IMR-90 (cell line): Measurements from ENCODE around the gene BAIAP2L1. TPM values are rescaled to one million over a fixed set of nuclear protein-coding genes. Genes with fewer than 3 reads are reported as not detected.

ENCODE experiments used
- ATAC-seq: fragments of 200-7000 bp; cut with Tn5 transposase; 2 replicates; pipeline ENCODE4 v1.9.1; 2020; ENCODE audit warnings: low read depth, mild to moderate bottlenecking, moderate library complexity
- BruUV-seq: library from RNA; stranded (reverse); fragments of 400-500 nt; replicated peaks from 2 replicates; lab custom pipeline; 2021; lab: Mats Ljungman, UMichigan
- CTCF ChIA-PET: fragments of 300-600 bp; formaldehyde crosslinking; extraction: SDS; loops from one replicate; lab custom pipeline; 2021; ENCODE audit warnings: antibody characterized with exemption; lab: Yijun Ruan, JAX
- POLR2A ChIA-PET: fragments of 300-600 bp; sonication (Branson Sonifier 250); formaldehyde crosslinking; loops from one replicate; lab custom pipeline; 2022; ENCODE audit warnings: antibody characterized with exemption; ENCODE audit not compliant: unreplicated experiment; lab: Charles Lee
- DNase-seq: peaks from one replicate; pipeline ENCODE4 v3.0.0; 2013
- H2AFZ ChIP-seq: replicated peaks from 2 replicates; pipeline ENCODE3; 2013; ENCODE audit warnings: low read length, mild to moderate bottlenecking; ENCODE audit not compliant: poor library complexity
- H2AK5ac ChIP-seq: 2 replicates; pipeline ENCODE4 v1.6.1; 2013; ENCODE audit warnings: low read depth, low read length, inconsistent platforms
- H2AK9ac ChIP-seq: replicated peaks from 2 replicates; pipeline ENCODE3; 2013; ENCODE audit warnings: mild to moderate bottlenecking, low read depth, low read length, moderate library complexity; ENCODE audit not compliant: poor library complexity
- H2BK120ac ChIP-seq: 2 replicates; pipeline ENCODE4 v1.6.1; 2013; ENCODE audit warnings: low read depth, low read length, inconsistent platforms
- H2BK15ac ChIP-seq: 3 replicates; pipeline ENCODE4 v1.6.1; 2013; ENCODE audit warnings: low read depth, low read length, inconsistent platforms
- H2BK20ac ChIP-seq: 2 replicates; pipeline ENCODE4 v1.6.1; 2013; ENCODE audit warnings: low read depth, mild to moderate bottlenecking, inconsistent platforms, low read length, moderate library complexity
- H2BK5ac ChIP-seq: 2 replicates; pipeline ENCODE4 v1.6.1; 2013; ENCODE audit warnings: mild to moderate bottlenecking, low read depth, low read length, inconsistent platforms; ENCODE audit not compliant: poor library complexity, severe bottlenecking
- H3K14ac ChIP-seq: replicated peaks from 2 replicates; pipeline ENCODE4 v1.6.1; 2013; ENCODE audit warnings: low read depth, low read length, inconsistent platforms
- H3K18ac ChIP-seq: 2 replicates; pipeline ENCODE4 v1.6.1; 2013; ENCODE audit warnings: low read depth, low read length, control low read depth
- H3K23ac ChIP-seq: 2 replicates; pipeline ENCODE4 v1.6.1; 2013; ENCODE audit warnings: low read depth, low read length, inconsistent platforms
- H3K27ac ChIP-seq: 2 replicates; pipeline ENCODE4 v1.5.1; 2013; ENCODE audit warnings: mild to moderate bottlenecking, control low read depth, low read length; ENCODE audit not compliant: insufficient read depth
- H3K27me3 ChIP-seq: 2 replicates; pipeline ENCODE4 v1.6.1; 2013; ENCODE audit warnings: low read length; ENCODE audit not compliant: control insufficient read depth, insufficient read depth
- H3K36me3 ChIP-seq: 2 replicates; pipeline ENCODE4 v1.6.1; 2013; ENCODE audit warnings: low read length, mixed read lengths; ENCODE audit not compliant: control insufficient read depth, insufficient read depth
- H3K4ac ChIP-seq: 2 replicates; pipeline ENCODE4 v1.6.1; 2013; ENCODE audit warnings: low read depth, low read length, inconsistent platforms
- H3K4me1 ChIP-seq: 2 replicates; pipeline ENCODE4 v1.6.1; 2013; ENCODE audit warnings: low read length, mixed read lengths; ENCODE audit not compliant: control insufficient read depth, insufficient read depth
- H3K4me2 ChIP-seq: 2 replicates; pipeline ENCODE4 v1.6.1; 2013; ENCODE audit warnings: low read depth, mild to moderate bottlenecking, control low read depth, low read length, moderate library complexity
- H3K4me3 ChIP-seq: 2 replicates; pipeline ENCODE4 v1.5.1; 2013; ENCODE audit warnings: low read depth, mild to moderate bottlenecking, control low read depth, low read length, moderate library complexity; ENCODE audit not compliant: insufficient read depth
- H3K56ac ChIP-seq: 2 replicates; pipeline ENCODE4 v1.6.1; 2013; ENCODE audit warnings: low read length, inconsistent platforms; ENCODE audit not compliant: insufficient read depth; ENCODE audit errors: extremely low read depth
- H3K79me1 ChIP-seq, 2 experiments: 2 replicates each; pipeline ENCODE4 v1.6.1; 2013; ENCODE audit warnings: low read length in 2 of 2, inconsistent platforms in 1 of 2, low read depth in 1 of 2
- H3K9ac ChIP-seq: 2 replicates; pipeline ENCODE4 v1.6.1; 2013; ENCODE audit warnings: low read depth, low read length, control low read depth
- H3K9me1 ChIP-seq: 2 replicates; pipeline ENCODE4 v1.6.1; 2013; ENCODE audit warnings: low read length, inconsistent platforms; ENCODE audit not compliant: insufficient read depth
- H3K9me3 ChIP-seq: 2 replicates; pipeline ENCODE4 v1.6.1; 2013; ENCODE audit warnings: low read length; ENCODE audit not compliant: control insufficient read depth, insufficient read depth
- H4K20me1 ChIP-seq: 2 replicates; pipeline ENCODE4 v1.6.1; 2013; ENCODE audit warnings: low read length, inconsistent platforms; ENCODE audit not compliant: insufficient read depth
- H4K5ac ChIP-seq: 2 replicates; pipeline ENCODE4 v1.6.1; 2013; ENCODE audit warnings: mild to moderate bottlenecking, low read depth, low read length, control low read depth
- H4K8ac ChIP-seq, 2 experiments: 2 replicates each; pipeline ENCODE4 v1.6.1; 2013; ENCODE audit warnings: low read depth in 2 of 2, low read length in 2 of 2, control low read depth in 1 of 2, inconsistent platforms in 1 of 2
- H4K91ac ChIP-seq: 2 replicates; pipeline ENCODE4 v1.6.1; 2013; ENCODE audit warnings: low read depth, low read length, inconsistent platforms; ENCODE audit not compliant: insufficient read depth
- CHD1 ChIP-seq: IDR thresholded peaks from 2 replicates; pipeline ENCODE4 v1.6.1; 2012; ENCODE audit warnings: low read depth, low read length, improper control_type of control experiment
- CTCF ChIP-seq: conservative IDR thresholded peaks from 2 replicates; pipeline ENCODE4 v1.5.1; 2012; ENCODE audit warnings: mild to moderate bottlenecking, low read depth, low read length, improper control_type of control experiment
- ELK1 ChIP-seq: fragments of 150-350 bp; IDR thresholded peaks from 2 replicates; pipeline ENCODE4 v1.6.1; 2016; ENCODE audit warnings: low read depth, mild to moderate bottlenecking, low read length, moderate library complexity, borderline replicate concordance
- FOS ChIP-seq: fragments of 150-350 bp; IDR thresholded peaks from 2 replicates; pipeline ENCODE4 v1.6.1; 2016; ENCODE audit warnings: low read depth, low read length
- POLR2A ChIP-seq: IDR thresholded peaks from 2 replicates; pipeline ENCODE4 v1.6.1; 2012; ENCODE audit warnings: mild to moderate bottlenecking, low read depth, low read length
- RCOR1 ChIP-seq: IDR thresholded peaks from 2 replicates; pipeline ENCODE4 v1.6.1; 2012; ENCODE audit warnings: mild to moderate bottlenecking, low read length, improper control_type of control experiment; ENCODE audit not compliant: insufficient replicate concordance
- WGBS, 2 experiments: methylation state at CpG; one replicate each; pipeline versions ENCODE4 v1.1.5 to v1.1.7; 2013; ENCODE audit warnings: missing lambda C conversion rate in 2 of 2; ENCODE audit not compliant: insufficient read length in 1 of 2; ENCODE audit errors: extremely low coverage in 2 of 2; 5-methylcytosine and 5-hydroxymethylcytosine counted together
- dilution Hi-C: fragments of 300-500 bp; cut with HindIII; formaldehyde crosslinking; loops from one replicate; pipeline ENCODE4 v1.14.3; 2018; ENCODE audit warnings: low sequenced_read_pairs; ENCODE audit not compliant: unreplicated experiment
- in situ Hi-C: fragments of 300-500 bp; cut with MboI; formaldehyde crosslinking; loops from 3 replicates; pipeline ENCODE4 v1.14.3; 2019; ENCODE audit warnings: low sequenced_read_pairs, inconsistent platforms, mixed read lengths
- intact Hi-C: fragments of 100-400 bp; cut with micrococcal nuclease; formaldehyde crosslinking; loops from 2 replicates; pipeline ENCODE4 v1.10.0; 2022
- polyA plus RNA-seq, 3 experiments: library from polyadenylated mRNA; depleted of rRNA; stranded (reverse); fragments of >200 nt; gene quantifications; 2 replicates each; pipeline ENCODE4 v1.2.3, GENCODE V29; 2012; ENCODE audit warnings: low replicate concordance in 1 of 3
- total RNA-seq: library from RNA; depleted of rRNA; stranded (reverse); fragments of >200 nt; gene quantifications from 2 replicates; pipeline ENCODE4 v1.2.3, GENCODE V29; 2012

BAIAP2L1 gene
- total and polyA plus RNA-seq, 2 of the 4 experiments (the other 2 are of a cell fraction), result 2.2 to 6.0 TPM

- Histone ChIP-seq H3K9me1 (no peaks in the 10 kb centered on the region), H2BK5ac (no peak overlapping the region), H3K4me1 (peaks cover 2% of the 10 kb centered on the region; the same call in 1 of the 2 replicates), H2AFZ (no peak overlapping the region), H4K8ac (no peak overlapping the region), H3K4ac (no peak overlapping the region), H3K9ac (no peak overlapping the region), H3K56ac (no peak overlapping the region), H3K36me3 (no peaks in the 10 kb centered on the region), H3K14ac (no peak overlapping the region), H3K79me1 (peaks cover 0 to 21% of the 10 kb centered on the region in 2 experiments; a peak in 2 of 4 replicates), H3K23ac (no peak overlapping the region), H3K4me2 (no peak overlapping the region), H3K9me3 (no peaks in the 10 kb centered on the region), H3K27ac (no peak overlapping the region), H4K20me1 (no peaks in the 10 kb centered on the region), H4K5ac (no peak overlapping the region), H2BK120ac (no peak overlapping the region), H2AK5ac (no peak overlapping the region), H2BK20ac (no peak overlapping the region), H2AK9ac (no peak overlapping the region), H4K91ac (no peak overlapping the region), H3K27me3 (no peaks in the 10 kb centered on the region), H3K18ac (no peak overlapping the region), H3K4me3 (no peak overlapping the region), H2BK15ac (no peak overlapping the region)
- dilution Hi-C loops, result no loop called here
- TF ChIP-seq ELK1 (no peak), CHD1 (no peak), RCOR1 (no peak), FOS (no peak), CTCF (no peak), POLR2A (no peak)
- no peak for DNase-seq
- BruUV-seq, result no TSS peak
- ChIA-PET CTCF (no interaction called here), POLR2A (no interaction called here)
- in situ Hi-C loops, result no loop called here
- 100% methylated on average over 1 of the region's 6 CpGs; no CpG with 5 or more reads in 1 of the 2 experiments for WGBS, 2 experiments
- ATAC-seq, result no peak
- intact Hi-C loops, result no loop called here
These were observed 34.3 kb downstream of the BAIAP2L1 start for GRCh38 chr7:98366562-98366938.
